Gastrocnemius medialis (tissue), 4 donors: ENCODE data around the gene ST8SIA5.

Source experiments
- POLR2A ChIP-seq, 2 donors: fragments of 450-650 bp; IDR thresholded peaks; one replicate each; pipeline ENCODE4 v1.6.1; 2017; ENCODE audit warnings: antibody characterized with exemption in 2 of 2, mild to moderate bottlenecking in 2 of 2, moderate library complexity in 2 of 2
- TF ChIP-seq, protein P1 (sequence below), 5 experiments: fragments of 450-650 bp in 3 of 5; fragments of 200-600 bp in 2 of 5; sonication (generic) in 2 of 5; IDR thresholded peaks in 4 of 5; conservative IDR thresholded peaks in 1 of 5; 1 replicate in 4 of 5; 2 replicates in 1 of 5; pipeline ENCODE4 v1.5.1; 2016 to 2019; ENCODE audit warnings: antibody characterized with exemption in 5 of 5, mild to moderate bottlenecking in 3 of 5, moderate library complexity in 3 of 5

DNA sequence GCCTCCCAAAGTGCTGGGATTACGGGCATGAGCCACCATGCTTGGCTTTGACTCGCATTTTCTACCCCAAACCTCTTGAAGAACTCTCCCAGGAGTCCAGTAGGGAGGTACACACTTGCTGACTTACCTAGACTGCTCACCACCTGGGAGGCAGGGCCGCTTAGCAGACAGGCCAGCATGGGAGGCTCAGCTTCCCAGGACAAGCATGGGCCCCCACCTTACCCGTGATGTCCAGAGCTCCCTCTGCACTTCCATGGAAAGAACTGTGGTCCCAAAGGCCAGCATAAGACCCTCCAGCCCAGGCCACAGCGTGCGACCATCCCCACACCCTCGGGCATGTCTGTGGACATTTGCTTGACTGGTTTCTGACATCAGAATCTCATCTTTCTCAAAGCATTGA lies 36.8 kb downstream of the ST8SIA5 start:
- TF ChIP-seq, protein P1, sequence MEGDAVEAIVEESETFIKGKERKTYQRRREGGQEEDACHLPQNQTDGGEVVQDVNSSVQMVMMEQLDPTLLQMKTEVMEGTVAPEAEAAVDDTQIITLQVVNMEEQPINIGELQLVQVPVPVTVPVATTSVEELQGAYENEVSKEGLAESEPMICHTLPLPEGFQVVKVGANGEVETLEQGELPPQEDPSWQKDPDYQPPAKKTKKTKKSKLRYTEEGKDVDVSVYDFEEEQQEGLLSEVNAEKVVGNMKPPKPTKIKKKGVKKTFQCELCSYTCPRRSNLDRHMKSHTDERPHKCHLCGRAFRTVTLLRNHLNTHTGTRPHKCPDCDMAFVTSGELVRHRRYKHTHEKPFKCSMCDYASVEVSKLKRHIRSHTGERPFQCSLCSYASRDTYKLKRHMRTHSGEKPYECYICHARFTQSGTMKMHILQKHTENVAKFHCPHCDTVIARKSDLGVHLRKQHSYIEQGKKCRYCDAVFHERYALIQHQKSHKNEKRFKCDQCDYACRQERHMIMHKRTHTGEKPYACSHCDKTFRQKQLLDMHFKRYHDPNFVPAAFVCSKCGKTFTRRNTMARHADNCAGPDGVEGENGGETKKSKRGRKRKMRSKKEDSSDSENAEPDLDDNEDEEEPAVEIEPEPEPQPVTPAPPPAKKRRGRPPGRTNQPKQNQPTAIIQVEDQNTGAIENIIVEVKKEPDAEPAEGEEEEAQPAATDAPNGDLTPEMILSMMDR (IDR thresholded peaks at IDR 0.05 in 4 of 5, conservative IDR thresholded peaks at IDR 0.05 in 1 of 5) = no peak
- no peak for TF ChIP-seq POLR2A (IDR thresholded peaks at IDR 0.05)
